Ishikawa (cell line): Measurements from ENCODE around the gene S100A13.

ENCODE experiments used
- CREB1 ChIP-seq: IDR thresholded peaks from 2 replicates; pipeline ENCODE4 v1.6.1; 2012; ENCODE audit warnings: low read depth
- TAF1 ChIP-seq: IDR thresholded peaks from 2 replicates; pipeline ENCODE4 v1.6.1; 2012; ENCODE audit warnings: low read depth, mild to moderate bottlenecking
- YY1 ChIP-seq: IDR thresholded peaks from 2 replicates; pipeline ENCODE4 v1.6.1; 2012; ENCODE audit warnings: low read depth
- TF ChIP-seq, protein P1 (sequence below): IDR thresholded peaks from 2 replicates; pipeline ENCODE4 v1.6.1; 2012

DNA sequence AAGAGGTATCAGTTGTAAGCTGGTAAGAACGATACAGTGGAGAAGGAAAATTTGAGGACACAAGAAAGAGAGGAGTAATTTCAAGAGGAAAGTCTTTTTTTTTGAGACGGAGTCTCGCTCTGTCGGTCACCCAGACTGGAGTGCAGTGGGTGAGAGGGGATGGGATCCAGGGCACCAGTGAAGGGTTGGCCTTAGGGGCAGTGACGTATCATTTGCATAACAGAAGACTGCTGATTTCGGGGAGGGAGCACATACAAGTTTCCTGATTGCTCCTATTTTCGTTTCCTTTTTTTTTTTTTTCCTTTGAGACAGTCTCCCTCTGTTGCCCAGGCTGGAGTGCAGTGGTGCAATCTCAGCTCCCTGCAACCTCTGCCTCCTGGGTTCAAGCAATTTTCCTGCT is 4.2 kb downstream of the S100A13 start:
- TF ChIP-seq CREB1 (no peak), YY1 (no peak), TAF1 (no peak)
- TF ChIP-seq, protein P1, sequence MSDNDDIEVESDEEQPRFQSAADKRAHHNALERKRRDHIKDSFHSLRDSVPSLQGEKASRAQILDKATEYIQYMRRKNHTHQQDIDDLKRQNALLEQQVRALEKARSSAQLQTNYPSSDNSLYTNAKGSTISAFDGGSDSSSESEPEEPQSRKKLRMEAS = no peak
